Articular chondrocyte of knee joint (primary cell): ENCODE results near the gene LYPD8. TPM values are rescaled to one million over a fixed set of nuclear protein-coding genes. Genes with fewer than 3 reads are reported as not detected.

ENCODE experiments used
- small RNA-seq: library from RNA; depleted of rRNA; stranded (forward); fragments of <200 nt; gene quantifications from one replicate; pipeline ENCODE3, GENCODE V24; 2012
- total RNA-seq: library from RNA; depleted of rRNA; stranded (reverse); fragments of >200 nt; gene quantifications from 2 replicates; pipeline ENCODE4 v1.2.3, GENCODE V29; 2012

Gene LYPD8
- not detected in 2 replicates for total RNA-seq

GRCh38 chr1:248755517-248755916, at the start of gene LYPD8:
TSS of gene LYPD8 (minus strand) at chr1:248755759. CDS start at chr1:248751081, 4,678 bp downstream.

GRCh38 chr1:248702714-248703113, 52.8 kb downstream of the LYPD8 start, which contains the start of gene OR14I1:
TSS of gene OR14I1 (minus strand) at chr1:248702766.

Small RNA genes within 50 kb of the gene (small RNA-seq; reads per million reads assigned to genes)
- gene AHCYP8: not detected

Other genes starting within 250 kb of the LYPD8 start
- gene OR2G6, start 247.7 kb downstream of the LYPD8 start, total RNA-seq: under 0.01 TPM in 1 of 2 replicates, not detected in the other
- not detected in 2 replicates for gene OR2T29, start 193.0 kb downstream of the LYPD8 start, total RNA-seq
- gene OR2T34, start 181.0 kb downstream of the LYPD8 start, total RNA-seq: not detected in 2 replicates
- not detected in 2 replicates for gene OR2T10, start 158.1 kb downstream of the LYPD8 start, total RNA-seq
- not detected in 2 replicates for gene OR2T11, start 120.7 kb downstream of the LYPD8 start, total RNA-seq
- gene OR2T35, start 110.5 kb downstream of the LYPD8 start, total RNA-seq: not detected in 2 replicates
- gene OR2T27, start 100.2 kb downstream of the LYPD8 start, total RNA-seq: not detected in 2 replicates
- gene OR14I1, start 53.0 kb downstream of the LYPD8 start, total RNA-seq: not detected in 2 replicates
- 25.5 and 26.4 TPM in 2 replicates for gene SH3BP5L, start 70.2 kb upstream of the LYPD8 start, total RNA-seq
- 11.5 and 12.8 TPM in 2 replicates for gene ZNF672, start 82.5 kb upstream of the LYPD8 start, total RNA-seq
- 6.5 and 7.5 TPM in 2 replicates for gene ZNF692, start 103.3 kb upstream of the LYPD8 start, total RNA-seq
- gene PGBD2, start 150.5 kb upstream of the LYPD8 start, total RNA-seq: 4.1 and 5.9 TPM in 2 replicates